GDM1 (cell line): Measurements from ENCODE around the gene FBH1.
"Not testable (repeated sequence)": the region's sequence is repeated elsewhere in the genome, so short reads cannot be mapped to it uniquely, and the experiment has no call there.

Experiments used
- DNase-seq: peaks from one replicate; lab custom pipeline; 2025; lab: John Stamatoyannopoulos, UW

The FBH1 gene

GRCh38 chr10:5941579-5941978, 51.5 kb downstream of the FBH1 start:
- DNase-seq = no peak

- DNase-seq = no peak
Measured at GRCh38 chr10:5942001-5942400, 52.0 kb downstream of the FBH1 start.

GRCh38 chr10:5942474-5942873, 52.4 kb downstream of the FBH1 start:
- DNase-seq = no peak

- no peak for DNase-seq
Measured at GRCh38 chr10:5943536-5943935, 53.5 kb downstream of the FBH1 start.

- no peak for DNase-seq
Measured at GRCh38 chr10:5944389-5945189, 54.5 kb downstream of the FBH1 start.

GRCh38 chr10:5945190-5945509, 55.1 kb downstream of the FBH1 start:
- no peak for DNase-seq

GRCh38 chr10:5945561-5946418, 55.7 kb downstream of the FBH1 start:
- no peak for DNase-seq

GRCh38 chr10:5946419-5946775, 56.4 kb downstream of the FBH1 start:
- not testable (repeated sequence) for DNase-seq

- DNase-seq = no peak
Measured at GRCh38 chr10:5946786-5947185, 56.7 kb downstream of the FBH1 start.

- DNase-seq = no peak
Measured at GRCh38 chr10:5947471-5948207, 57.6 kb downstream of the FBH1 start.

- DNase-seq = no peak
Measured at GRCh38 chr10:5948208-5948585, 58.2 kb downstream of the FBH1 start.

- DNase-seq = peak; percentile 37
Measured at GRCh38 chr10:5949009-5949759, 59.1 kb downstream of the FBH1 start.

GRCh38 chr10:5951167-5951711, 61.2 kb downstream of the FBH1 start:
- DNase-seq = no peak

- no peak for DNase-seq
Measured at GRCh38 chr10:5951721-5952407, 61.8 kb downstream of the FBH1 start.

GRCh38 chr10:5952731-5953385, 62.8 kb downstream of the FBH1 start:
- DNase-seq = no peak

- DNase-seq = no peak
Measured at GRCh38 chr10:5953676-5954075, 63.6 kb downstream of the FBH1 start.

GRCh38 chr10:5956146-5956936, 66.3 kb downstream of the FBH1 start:
- DNase-seq = no peak

- DNase-seq = no peak
Measured at GRCh38 chr10:5958077-5958476, 68.0 kb downstream of the FBH1 start.

GRCh38 chr10:5958675-5959074, 68.6 kb downstream of the FBH1 start:
- DNase-seq = no peak

GRCh38 chr10:5959142-5959541, 69.1 kb downstream of the FBH1 start:
- no peak for DNase-seq
